Measurements from ENCODE around the gene KTI12.

The KTI12 gene

GRCh38 chr1:52057876-52058415 lies 24.3 kb upstream of the KTI12 start:
- Histone ChIP-seq H3K27me3 (ENCODE audit: insufficient read depth, low read length) (no peaks in the 10 kb centered on the region), H3F3A (ENCODE audit: insufficient read depth, low read length) (no peaks in the 10 kb centered on the region), H3K79me2 (ENCODE audit: insufficient read depth, low read length) (peaks cover 47% of the 10 kb centered on the region), H3K4me1 (ENCODE audit: insufficient read depth, low read length, severe bottlenecking) (peaks cover 40% of the 10 kb centered on the region), H3K4me2 (ENCODE audit: low read length) (peak overlapping the region; percentile 87), H3K9ac (ENCODE audit: low read length) (no peak overlapping the region), H3K36me3 (ENCODE audit: insufficient read depth, low read length) (peaks cover 33% of the 10 kb centered on the region), H3K4me3 (ENCODE audit: low read depth, low read length, poor library complexity, severe bottlenecking) (peak overlapping the region; percentile 91), H3K27ac (ENCODE audit: low read depth, low read length, poor library complexity, severe bottlenecking) (no peak overlapping the region), H3K9me2 (ENCODE audit: low read depth, low read length) (no peaks in the 10 kb centered on the region), H4K20me1 (ENCODE audit: insufficient read depth, low read length) (no peaks in the 10 kb centered on the region), H2AFZ (ENCODE audit: low read length) (no peak overlapping the region), H3K9me3 (ENCODE audit: low read length) (no peaks in the 10 kb centered on the region)
- no peak for TF ChIP-seq EZH2 (IDR thresholded peaks at IDR 0.05; ENCODE audit: borderline replicate concordance, low read length)
- TF ChIP-seq CTCF (IDR thresholded peaks at IDR 0.05; ENCODE audit: low read length): no peak

- H4K20me1 ChIP-seq (ENCODE audit: insufficient read depth, low read length): no peaks in the 10 kb centered on the region
- peak overlapping the region; percentile 95 for H3K9ac ChIP-seq (ENCODE audit: low read length)
- peaks cover 40% of the 10 kb centered on the region for H3K4me1 ChIP-seq (ENCODE audit: insufficient read depth, low read length, severe bottlenecking)
- H3K9me3 ChIP-seq (ENCODE audit: low read length): no peaks in the 10 kb centered on the region
- H3K79me2 ChIP-seq (ENCODE audit: insufficient read depth, low read length): peaks cover 47% of the 10 kb centered on the region
- peak overlapping the region; percentile 91 for H3K4me3 ChIP-seq (ENCODE audit: low read depth, low read length, poor library complexity, severe bottlenecking)
- no peaks in the 10 kb centered on the region for H3F3A ChIP-seq (ENCODE audit: insufficient read depth, low read length)
- peaks cover 29% of the 10 kb centered on the region for H3K36me3 ChIP-seq (ENCODE audit: insufficient read depth, low read length)
- no peak overlapping the region for H2AFZ ChIP-seq (ENCODE audit: low read length)
- no peak for TF ChIP-seq CTCF (IDR thresholded peaks at IDR 0.05; ENCODE audit: low read length)
- no peak for TF ChIP-seq EZH2 (IDR thresholded peaks at IDR 0.05; ENCODE audit: borderline replicate concordance, low read length)
- peak overlapping the region; percentile 72 for H3K27ac ChIP-seq (ENCODE audit: low read depth, low read length, poor library complexity, severe bottlenecking)
- peak overlapping the region; percentile 87 for H3K4me2 ChIP-seq (ENCODE audit: low read length)
- no peaks in the 10 kb centered on the region for H3K27me3 ChIP-seq (ENCODE audit: insufficient read depth, low read length)
- no peaks in the 10 kb centered on the region for H3K9me2 ChIP-seq (ENCODE audit: low read depth, low read length)
These were observed 23.6 kb upstream of the KTI12 start for GRCh38 chr1:52057255-52057654.

- Histone ChIP-seq H3K27me3 (ENCODE audit: insufficient read depth, low read length) (no peaks in the 10 kb centered on the region), H3K9ac (ENCODE audit: low read length) (peak overlapping the region; percentile 95), H3K36me3 (ENCODE audit: insufficient read depth, low read length) (peaks cover 32% of the 10 kb centered on the region), H3K27ac (ENCODE audit: low read depth, low read length, poor library complexity, severe bottlenecking) (peak overlapping the region; percentile 72), H3K79me2 (ENCODE audit: insufficient read depth, low read length) (peaks cover 47% of the 10 kb centered on the region), H3K4me1 (ENCODE audit: insufficient read depth, low read length, severe bottlenecking) (peaks cover 40% of the 10 kb centered on the region), H3K4me2 (ENCODE audit: low read length) (peak overlapping the region; percentile 87), H3K9me3 (ENCODE audit: low read length) (no peaks in the 10 kb centered on the region), H2AFZ (ENCODE audit: low read length) (no peak overlapping the region), H3F3A (ENCODE audit: insufficient read depth, low read length) (no peaks in the 10 kb centered on the region), H4K20me1 (ENCODE audit: insufficient read depth, low read length) (no peaks in the 10 kb centered on the region), H3K9me2 (ENCODE audit: low read depth, low read length) (no peaks in the 10 kb centered on the region), H3K4me3 (ENCODE audit: low read depth, low read length, poor library complexity, severe bottlenecking) (peak overlapping the region; percentile 91)
- no peak for TF ChIP-seq CTCF (IDR thresholded peaks at IDR 0.05; ENCODE audit: low read length)
- no peak for TF ChIP-seq EZH2 (IDR thresholded peaks at IDR 0.05; ENCODE audit: borderline replicate concordance, low read length)
These were observed 23.3 kb upstream of the KTI12 start for GRCh38 chr1:52056937-52057231.

Data from OCI-LY1 (cell line).